ENCODE data around the gene ATRNL1.

- TF ChIP-seq CTCF (IDR thresholded peaks at IDR 0.05; ENCODE audit: low read depth, low read length, poor library complexity, severe bottlenecking) (no peak), EZH2phosphoT487 (IDR thresholded peaks at IDR 0.05; ENCODE audit: borderline replicate concordance, low read length) (no peak)
Observed at GRCh38 chr10:115831016-115831415, 737.9 kb downstream of the ATRNL1 start.

All from DOHH2 (cell line).